Upper lobe of right lung (tissue), 1 donor: ENCODE measurements around the gene CDC7. TPM values are rescaled to one million over a fixed set of nuclear protein-coding genes. Genes with fewer than 3 reads are reported as not detected.
"Not testable (repeated sequence)": the region's sequence is repeated elsewhere in the genome, so short reads cannot be mapped to it uniquely, and the experiment has no call there.

Source experiments
- ATAC-seq: fragments of 200-7000 bp; cut with Tn5 transposase; one replicate; pipeline ENCODE4 v1.9.1; 2020; ENCODE audit warnings: mild to moderate bottlenecking, moderate library complexity
- DNase-seq: peaks from one replicate; pipeline ENCODE4 v3.0.0-alpha.2; 2020
- H3K27ac ChIP-seq: fragments of 200-600 bp; one replicate; pipeline ENCODE4 v1.8.0; 2022
- H3K27me3 ChIP-seq: fragments of 200-600 bp; one replicate; pipeline ENCODE4 v1.8.0; 2022; ENCODE audit warnings: mild to moderate bottlenecking
- H3K36me3 ChIP-seq: fragments of 200-600 bp; one replicate; pipeline ENCODE4 v1.8.0; 2022
- H3K4me1 ChIP-seq: fragments of 200-600 bp; one replicate; pipeline ENCODE4 v1.8.0; 2022
- H3K4me3 ChIP-seq: fragments of 200-600 bp; one replicate; pipeline ENCODE4 v1.8.0; 2022; ENCODE audit warnings: mild to moderate bottlenecking
- H3K9me3 ChIP-seq: fragments of 200-600 bp; one replicate; pipeline ENCODE4 v1.8.0; 2022
- CTCF ChIP-seq: fragments of 200-600 bp; IDR thresholded peaks from one replicate; pipeline ENCODE4 v1.8.0; 2022; ENCODE audit warnings: antibody characterized with exemption
- intact Hi-C: fragments of 100-400 bp; cut with DNase I; formaldehyde crosslinking; loops from one replicate; pipeline ENCODE4 v1.11.0; 2022
- total RNA-seq: library from RNA; stranded (reverse); fragmentation: NEBNext Ultra II Directional; extraction: Animal tissue kit (Norgen Biotek cat#: 25700); gene quantifications from one replicate; pipeline ENCODE4 v1.2.1, GENCODE V29; 2021
- donor health status: DM: no; HTN: yes; CAD: no; lungs with severe emphysema.

CDC7 gene
- total RNA-seq, 1 donor from 2014 or later: 4.3 TPM

DNA sequence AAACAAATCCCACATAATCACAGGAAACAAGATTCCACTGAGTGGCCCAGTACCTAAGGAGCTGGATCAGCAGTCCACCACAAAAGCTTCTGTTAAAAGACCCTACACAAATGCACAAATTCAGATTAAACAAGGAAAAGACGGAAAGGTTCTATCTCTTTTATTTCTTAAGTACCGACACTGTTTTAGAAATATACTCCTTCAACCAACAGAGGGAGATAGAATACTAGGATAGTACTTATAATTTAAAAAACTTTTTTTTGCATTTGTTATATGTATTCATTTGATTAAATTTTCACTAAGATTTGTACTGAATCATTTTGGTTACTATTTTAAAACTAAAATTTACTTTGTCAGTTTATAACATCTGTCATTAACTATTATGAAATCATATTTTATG, 12.5 kb downstream of the CDC7 start:
- Histone ChIP-seq H3K4me1 (no peaks in the 10 kb centered on the region), H3K36me3 (no peaks in the 10 kb centered on the region), H3K27me3 (no peaks in the 10 kb centered on the region), H3K4me3 (no peak overlapping the region), H3K9me3 (no peaks in the 10 kb centered on the region), H3K27ac (no peak overlapping the region)
- intact Hi-C loops: loop anchor here (5.0 kb wide), 1 partner anchor 414 kb away; no protein-coding TSS in a partner anchor
- TF ChIP-seq CTCF: peak; percentile 55
- ATAC-seq: no peak
- no peak for DNase-seq

GRCh38 chr1:91513706-91514105, 13.1 kb downstream of the CDC7 start:
- no peaks in the 10 kb centered on the region for H3K4me1 ChIP-seq
- no peaks in the 10 kb centered on the region for H3K36me3 ChIP-seq
- no peaks in the 10 kb centered on the region for H3K27me3 ChIP-seq
- DNase-seq (no peak), ATAC-seq (no peak)
- H3K27ac ChIP-seq: no peak overlapping the region
- H3K9me3 ChIP-seq: no peaks in the 10 kb centered on the region
- no peak overlapping the region for H3K4me3 ChIP-seq
- intact Hi-C loops: loop anchor here (5.0 kb wide), 1 partner anchor 414 kb away; no protein-coding TSS in a partner anchor
- no peak for TF ChIP-seq CTCF

DNA sequence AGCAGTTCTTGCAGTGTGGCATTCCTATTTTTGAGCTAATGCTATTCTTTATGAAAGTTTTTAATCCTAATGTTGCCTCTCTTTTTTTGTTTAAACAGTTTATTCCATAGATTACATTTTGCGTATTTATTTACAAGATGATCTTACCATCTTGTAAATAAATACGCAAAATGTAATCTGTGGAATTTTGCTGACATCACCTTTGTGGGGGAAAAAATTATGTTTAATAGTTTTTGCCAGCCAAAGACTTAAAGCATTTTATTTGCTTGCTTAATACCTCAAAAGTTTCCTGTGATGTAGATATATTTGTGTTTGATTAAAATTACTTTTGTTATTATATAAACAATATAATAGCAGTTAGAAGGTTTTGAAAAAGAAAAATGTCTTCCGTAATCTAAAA, 15.3 kb downstream of the CDC7 start:
- H3K9me3 ChIP-seq: no peaks in the 10 kb centered on the region
- H3K27me3 ChIP-seq: no peaks in the 10 kb centered on the region
- TF ChIP-seq CTCF: no peak
- H3K4me1 ChIP-seq: no peaks in the 10 kb centered on the region
- H3K36me3 ChIP-seq: no peaks in the 10 kb centered on the region
- intact Hi-C loops: no loop called here
- ATAC-seq: no peak
- H3K27ac ChIP-seq: no peak overlapping the region
- DNase-seq: no peak
- H3K4me3 ChIP-seq: no peak overlapping the region

- DNase-seq, H3K4me3 ChIP-seq, intact Hi-C loops, H3K4me1 ChIP-seq, H3K9me3 ChIP-seq, ATAC-seq, H3K27ac ChIP-seq, H3K27me3 ChIP-seq, H3K36me3 ChIP-seq: not testable (repeated sequence)
Measured at GRCh38 chr1:91516605-91517004, 16.0 kb downstream of the CDC7 start.

DNA sequence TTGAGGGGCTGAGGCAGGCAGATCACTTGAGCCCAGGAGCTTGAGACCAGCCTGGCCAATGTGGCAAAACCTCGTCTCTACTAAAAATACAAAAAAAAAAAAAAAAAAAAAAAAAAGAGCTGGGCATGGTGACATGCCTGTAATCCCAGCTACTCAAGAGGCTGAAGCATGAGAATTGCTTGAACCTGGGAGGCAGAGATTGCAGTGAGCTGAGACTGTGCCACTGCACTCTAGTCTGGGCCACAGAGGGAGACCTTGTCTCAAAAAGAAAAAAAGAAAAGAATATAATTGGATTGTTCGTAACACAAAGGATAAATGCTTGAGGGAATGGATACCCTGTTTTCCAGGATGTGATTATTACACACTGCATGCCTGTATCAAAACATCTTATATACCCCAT, 18.5 kb downstream of the CDC7 start:
- H3K9me3 ChIP-seq, H3K4me3 ChIP-seq, ATAC-seq, H3K4me1 ChIP-seq, H3K27ac ChIP-seq, DNase-seq, H3K27me3 ChIP-seq, intact Hi-C loops, H3K36me3 ChIP-seq: not testable (repeated sequence)

GRCh38 chr1:91520942-91521507, 20.4 kb downstream of the CDC7 start:
- no peaks in the 10 kb centered on the region for H3K4me1 ChIP-seq
- no peaks in the 10 kb centered on the region for H3K36me3 ChIP-seq
- no peaks in the 10 kb centered on the region for H3K9me3 ChIP-seq
- H3K27me3 ChIP-seq: no peaks in the 10 kb centered on the region
- no peak overlapping the region for H3K4me3 ChIP-seq
- intact Hi-C loops: no loop called here
- no peak overlapping the region for H3K27ac ChIP-seq
- no peak for TF ChIP-seq CTCF
- ATAC-seq (no peak), DNase-seq (no peak)

DNA sequence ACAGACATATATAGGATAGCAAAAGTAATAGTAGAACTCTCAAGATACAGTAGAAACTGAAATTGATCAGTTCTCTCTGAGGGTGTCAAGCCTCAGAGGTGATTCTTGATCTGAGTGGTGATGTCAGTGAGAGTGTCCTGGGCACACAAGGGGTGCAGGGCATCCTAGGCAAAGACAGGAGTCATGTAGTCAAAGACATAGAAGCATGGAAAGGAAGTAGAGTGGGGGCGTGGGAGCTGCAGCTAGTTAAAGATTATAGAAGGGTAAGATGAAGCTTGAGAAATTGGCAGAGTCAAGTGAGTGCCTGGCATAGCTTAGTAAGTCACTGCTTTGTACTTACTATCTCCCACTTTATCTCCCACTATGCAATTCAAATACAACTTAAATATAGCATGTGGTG, 22.8 kb downstream of the CDC7 start:
- no peak for TF ChIP-seq CTCF
- H3K4me3 ChIP-seq: no peak overlapping the region
- no peaks in the 10 kb centered on the region for H3K4me1 ChIP-seq
- no peaks in the 10 kb centered on the region for H3K9me3 ChIP-seq
- intact Hi-C loops: no loop called here
- ATAC-seq (peak; percentile 42), DNase-seq (no peak)
- no peak overlapping the region for H3K27ac ChIP-seq
- H3K36me3 ChIP-seq: no peaks in the 10 kb centered on the region
- H3K27me3 ChIP-seq: no peaks in the 10 kb centered on the region
